ENCODE results near the gene YTHDF1.

DNA sequence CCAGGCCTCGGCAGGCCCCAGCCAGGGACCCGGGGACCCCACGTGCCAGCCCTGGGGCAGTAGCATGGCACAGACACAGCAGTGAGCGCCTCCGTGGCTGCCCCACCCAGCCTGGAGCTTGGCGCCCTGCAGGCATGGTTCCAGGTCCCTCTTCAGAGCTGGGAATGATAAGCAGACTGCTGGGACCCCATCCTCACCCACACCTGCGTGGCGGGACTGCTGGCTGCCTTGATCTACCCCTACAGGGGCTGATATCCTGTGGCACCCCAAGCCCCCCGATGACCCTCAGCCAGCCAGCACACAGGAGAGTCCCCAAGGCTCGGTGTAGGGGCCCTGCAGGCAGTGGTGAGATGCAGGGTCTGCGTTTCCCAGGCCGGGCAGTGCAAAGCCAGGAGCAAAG is 47.1 kb downstream of the YTHDF1 start:
- TF ChIP-seq, protein P1, sequence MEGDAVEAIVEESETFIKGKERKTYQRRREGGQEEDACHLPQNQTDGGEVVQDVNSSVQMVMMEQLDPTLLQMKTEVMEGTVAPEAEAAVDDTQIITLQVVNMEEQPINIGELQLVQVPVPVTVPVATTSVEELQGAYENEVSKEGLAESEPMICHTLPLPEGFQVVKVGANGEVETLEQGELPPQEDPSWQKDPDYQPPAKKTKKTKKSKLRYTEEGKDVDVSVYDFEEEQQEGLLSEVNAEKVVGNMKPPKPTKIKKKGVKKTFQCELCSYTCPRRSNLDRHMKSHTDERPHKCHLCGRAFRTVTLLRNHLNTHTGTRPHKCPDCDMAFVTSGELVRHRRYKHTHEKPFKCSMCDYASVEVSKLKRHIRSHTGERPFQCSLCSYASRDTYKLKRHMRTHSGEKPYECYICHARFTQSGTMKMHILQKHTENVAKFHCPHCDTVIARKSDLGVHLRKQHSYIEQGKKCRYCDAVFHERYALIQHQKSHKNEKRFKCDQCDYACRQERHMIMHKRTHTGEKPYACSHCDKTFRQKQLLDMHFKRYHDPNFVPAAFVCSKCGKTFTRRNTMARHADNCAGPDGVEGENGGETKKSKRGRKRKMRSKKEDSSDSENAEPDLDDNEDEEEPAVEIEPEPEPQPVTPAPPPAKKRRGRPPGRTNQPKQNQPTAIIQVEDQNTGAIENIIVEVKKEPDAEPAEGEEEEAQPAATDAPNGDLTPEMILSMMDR (IDR thresholded peaks at IDR 0.05; ENCODE audit: low read depth, low read length), result no peak
- no peak for TF ChIP-seq EZH2phosphoT487 (IDR thresholded peaks at IDR 0.05; ENCODE audit: low read depth)

All from OCI-LY3 (cell line).